Neural progenitor cell (in vitro differentiated cells): ENCODE results near the gene ECSIT. TPM values are rescaled to one million over a fixed set of nuclear protein-coding genes. Genes with fewer than 3 reads are reported as not detected.
A peak's percentile ranks its signal among the peaks of the same experiment; 100 is the strongest.

ENCODE experiments used
- DNase-seq: peaks from one replicate; pipeline ENCODE4 v3.0.0-alpha.2; 2016; ENCODE audit warnings: low spot score
- H2AFZ ChIP-seq: fragments of 200-600 bp; sonication (generic); replicated peaks from 2 replicates; pipeline ENCODE4 v1.6.1; 2016; ENCODE audit warnings: antibody characterized with exemption
- H3F3A ChIP-seq: fragments of 200-600 bp; sonication (generic); 2 replicates; pipeline ENCODE4 v1.6.1; 2016; ENCODE audit warnings: antibody characterized with exemption, low read depth
- H3K27ac ChIP-seq: fragments of 200-600 bp; sonication (generic); 2 replicates; pipeline ENCODE4 v1.5.1; 2016; ENCODE audit warnings: mild to moderate bottlenecking
- H3K27me3 ChIP-seq: fragments of 200-600 bp; sonication (generic); 2 replicates; pipeline ENCODE4 v1.6.1; 2016; ENCODE audit warnings: mild to moderate bottlenecking, moderate library complexity
- H3K36me3 ChIP-seq: fragments of 200-600 bp; sonication (generic); 2 replicates; pipeline ENCODE4 v1.5.1; 2016
- H3K4me1 ChIP-seq: fragments of 200-600 bp; sonication (generic); 2 replicates; pipeline ENCODE4 v1.6.1; 2016; ENCODE audit warnings: mixed run types
- H3K4me2 ChIP-seq: fragments of 200-600 bp; sonication (generic); 2 replicates; pipeline ENCODE4 v1.6.1; 2016
- H3K4me3 ChIP-seq: fragments of 200-600 bp; sonication (generic); 2 replicates; pipeline ENCODE4 v1.5.1; 2016
- H3K79me2 ChIP-seq: fragments of 200-600 bp; sonication (generic); 2 replicates; pipeline ENCODE4 v1.6.1; 2016; ENCODE audit warnings: low read depth
- H3K9ac ChIP-seq: fragments of 200-600 bp; sonication (generic); 2 replicates; pipeline ENCODE4 v1.6.1; 2016
- H3K9me3 ChIP-seq: fragments of 200-600 bp; sonication (generic); 2 replicates; pipeline ENCODE4 v1.5.1; 2016; ENCODE audit warnings: low read depth
- H4K20me1 ChIP-seq: fragments of 200-600 bp; sonication (generic); 2 replicates; pipeline ENCODE4 v1.6.1; 2016; ENCODE audit warnings: low read depth
- H3K27ac Mint-ChIP-seq: 3 replicates; pipeline ENCODE4 v1.8.0; 2021; ENCODE audit warnings: mixed read lengths
- H3K27me3 Mint-ChIP-seq: 2 replicates; pipeline ENCODE4 v1.8.0; 2022; ENCODE audit warnings: low read depth, mild to moderate bottlenecking, inconsistent platforms, moderate library complexity, mixed read lengths; ENCODE audit not compliant: insufficient read depth
- H3K36me3 Mint-ChIP-seq: 3 replicates; pipeline ENCODE4 v1.8.0; 2021; ENCODE audit warnings: mixed read lengths
- H3K4me1 Mint-ChIP-seq: 3 replicates; pipeline ENCODE4 v1.8.0; 2021; ENCODE audit warnings: mixed read lengths
- H3K4me3 Mint-ChIP-seq: 3 replicates; pipeline ENCODE4 v1.8.0; 2021; ENCODE audit warnings: mild to moderate bottlenecking, moderate library complexity, mixed read lengths
- H3K9me3 Mint-ChIP-seq: 3 replicates; pipeline ENCODE4 v1.8.0; 2020; ENCODE audit warnings: mixed read lengths
- CTCF ChIP-seq: fragments of 200-600 bp; sonication (generic); IDR thresholded peaks from 2 replicates; pipeline ENCODE4 v1.5.1; 2017; ENCODE audit warnings: antibody characterized with exemption, mild to moderate bottlenecking
- EZH2 ChIP-seq: fragments of 200-600 bp; sonication (generic); IDR thresholded peaks from 2 replicates; pipeline ENCODE4 v1.6.1; 2017; ENCODE audit warnings: antibody characterized with exemption, mild to moderate bottlenecking, moderate library complexity
- EZH2phosphoT487 ChIP-seq: fragments of 200-600 bp; sonication (generic); IDR thresholded peaks from 2 replicates; pipeline ENCODE4 v1.6.1; 2017; ENCODE audit warnings: antibody characterized with exemption
- total RNA-seq: library from RNA; depleted of rRNA; stranded (reverse); fragments of >200 nt; gene quantifications from 2 replicates; pipeline ENCODE4 v1.2.3, GENCODE V29; 2015; ENCODE audit warnings: low replicate concordance

Gene ECSIT
- total RNA-seq, 1 donor from 2014 or later, result 9.4 TPM

- H3K9me3 Mint-ChIP-seq, result no peaks in the 10 kb centered on the region
- no peak for TF ChIP-seq EZH2
- TF ChIP-seq EZH2phosphoT487, result no peak
- TF ChIP-seq CTCF, result no peak
- peak overlapping the region; percentile 86 for H3K27ac Mint-ChIP-seq
- Histone ChIP-seq H3K79me2 (no peaks in the 10 kb centered on the region), H3K36me3 (no peaks in the 10 kb centered on the region), H2AFZ (no peak overlapping the region), H3K27ac (no peak overlapping the region), H4K20me1 (no peaks in the 10 kb centered on the region), H3K9ac (no peak overlapping the region), H3K27me3 (no peaks in the 10 kb centered on the region), H3K4me1 (no peaks in the 10 kb centered on the region), H3K4me3 (no peak overlapping the region), H3F3A (peaks cover 4% of the 10 kb centered on the region), H3K4me2 (no peak overlapping the region), H3K9me3 (no peaks in the 10 kb centered on the region)
- H3K27me3 Mint-ChIP-seq, result peaks cover 3% of the 10 kb centered on the region
- DNase-seq, result no peak
- peak overlapping the region; percentile 58 for H3K4me3 Mint-ChIP-seq
- peaks cover 2% of the 10 kb centered on the region for H3K4me1 Mint-ChIP-seq
- H3K36me3 Mint-ChIP-seq, result peaks cover under 1% of the 10 kb centered on the region
Observed at GRCh38 chr19:11458236-11458900, 70.6 kb downstream of the ECSIT start.

GRCh38 chr19:11457831-11458230, 71.1 kb downstream of the ECSIT start:
- Mint-ChIP-seq H3K27ac (no peak overlapping the region), H3K36me3 (peaks cover 2% of the 10 kb centered on the region), H3K4me1 (peaks cover 4% of the 10 kb centered on the region), H3K4me3 (no peak overlapping the region), H3K27me3 (peaks cover 3% of the 10 kb centered on the region), H3K9me3 (no peaks in the 10 kb centered on the region)
- Histone ChIP-seq H3K27me3 (no peaks in the 10 kb centered on the region), H3K36me3 (no peaks in the 10 kb centered on the region), H4K20me1 (no peaks in the 10 kb centered on the region), H3F3A (no peaks in the 10 kb centered on the region), H3K9me3 (no peaks in the 10 kb centered on the region), H3K4me3 (no peak overlapping the region), H3K27ac (no peak overlapping the region), H3K79me2 (no peaks in the 10 kb centered on the region), H3K4me2 (no peak overlapping the region), H3K4me1 (peaks cover 3% of the 10 kb centered on the region), H3K9ac (no peak overlapping the region), H2AFZ (no peak overlapping the region)
- TF ChIP-seq EZH2 (no peak), EZH2phosphoT487 (no peak), CTCF (no peak)
- DNase-seq, result no peak

- H3K27me3 ChIP-seq, result no peaks in the 10 kb centered on the region
- peaks cover 9% of the 10 kb centered on the region for H3K4me1 ChIP-seq
- H2AFZ ChIP-seq, result no peak overlapping the region
- H3K9me3 Mint-ChIP-seq, result no peaks in the 10 kb centered on the region
- no peak overlapping the region for H3K4me3 Mint-ChIP-seq
- H3K27ac ChIP-seq, result no peak overlapping the region
- no peaks in the 10 kb centered on the region for H3K36me3 ChIP-seq
- no peaks in the 10 kb centered on the region for H3K79me2 ChIP-seq
- TF ChIP-seq EZH2phosphoT487 (no peak), EZH2 (no peak), CTCF (no peak)
- H3K27ac Mint-ChIP-seq, result no peak overlapping the region
- no peaks in the 10 kb centered on the region for H3K9me3 ChIP-seq
- peaks cover 2% of the 10 kb centered on the region for H3K36me3 Mint-ChIP-seq
- peaks cover 3% of the 10 kb centered on the region for H3K27me3 Mint-ChIP-seq
- H4K20me1 ChIP-seq, result no peaks in the 10 kb centered on the region
- H3K4me1 Mint-ChIP-seq, result peaks cover 11% of the 10 kb centered on the region
- H3K4me2 ChIP-seq, result no peak overlapping the region
- no peak for DNase-seq
- peaks cover 4% of the 10 kb centered on the region for H3F3A ChIP-seq
- no peak overlapping the region for H3K9ac ChIP-seq
- no peak overlapping the region for H3K4me3 ChIP-seq
Observed at GRCh38 chr19:11457115-11457514, 71.8 kb downstream of the ECSIT start.
